Prostate gland (tissue), 2 donors: ENCODE data around the gene DLGAP1.

ENCODE experiments used
- POLR2A ChIP-seq: fragments of 450-650 bp; IDR thresholded peaks from one replicate; pipeline ENCODE4 v1.6.1; 2016; ENCODE audit warnings: antibody characterized with exemption, mild to moderate bottlenecking
- POLR2AphosphoS5 ChIP-seq: sonication (generic); formaldehyde crosslinking; IDR thresholded peaks from one replicate; pipeline ENCODE4 v1.6.1; 2017; ENCODE audit warnings: antibody characterized with exemption
- TF ChIP-seq, protein P1 (sequence below), 4 experiments: fragments of 200-600 bp in 2 of 4; fragments of 450-650 bp in 2 of 4; sonication (generic) in 2 of 4; IDR thresholded peaks; 1 replicate in 3 of 4; 2 replicates in 1 of 4; pipeline ENCODE4 v1.5.1; 2016 to 2019; ENCODE audit warnings: antibody characterized with exemption in 4 of 4, mild to moderate bottlenecking in 2 of 4, moderate library complexity in 2 of 4

DNA sequence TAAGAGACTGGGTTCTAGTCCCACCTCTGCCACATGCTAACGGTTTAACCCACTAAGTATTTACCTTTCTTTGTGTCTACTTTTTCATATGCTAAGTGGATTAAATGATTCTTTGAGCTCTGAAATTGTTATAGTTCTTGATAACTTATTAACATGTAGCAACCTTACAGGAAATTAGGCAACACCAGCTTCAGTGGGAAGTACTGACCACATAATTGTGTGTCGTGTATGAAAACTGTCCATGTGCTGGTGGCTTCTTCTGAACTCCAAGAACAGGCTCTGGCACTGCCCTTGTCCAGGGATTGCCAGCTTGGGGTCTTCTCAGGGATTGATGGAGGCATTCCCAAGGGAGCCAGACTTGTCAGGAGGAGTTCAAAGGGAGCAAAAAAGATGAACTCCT, 577.4 kb downstream of the DLGAP1 start:
- TF ChIP-seq, protein P1, sequence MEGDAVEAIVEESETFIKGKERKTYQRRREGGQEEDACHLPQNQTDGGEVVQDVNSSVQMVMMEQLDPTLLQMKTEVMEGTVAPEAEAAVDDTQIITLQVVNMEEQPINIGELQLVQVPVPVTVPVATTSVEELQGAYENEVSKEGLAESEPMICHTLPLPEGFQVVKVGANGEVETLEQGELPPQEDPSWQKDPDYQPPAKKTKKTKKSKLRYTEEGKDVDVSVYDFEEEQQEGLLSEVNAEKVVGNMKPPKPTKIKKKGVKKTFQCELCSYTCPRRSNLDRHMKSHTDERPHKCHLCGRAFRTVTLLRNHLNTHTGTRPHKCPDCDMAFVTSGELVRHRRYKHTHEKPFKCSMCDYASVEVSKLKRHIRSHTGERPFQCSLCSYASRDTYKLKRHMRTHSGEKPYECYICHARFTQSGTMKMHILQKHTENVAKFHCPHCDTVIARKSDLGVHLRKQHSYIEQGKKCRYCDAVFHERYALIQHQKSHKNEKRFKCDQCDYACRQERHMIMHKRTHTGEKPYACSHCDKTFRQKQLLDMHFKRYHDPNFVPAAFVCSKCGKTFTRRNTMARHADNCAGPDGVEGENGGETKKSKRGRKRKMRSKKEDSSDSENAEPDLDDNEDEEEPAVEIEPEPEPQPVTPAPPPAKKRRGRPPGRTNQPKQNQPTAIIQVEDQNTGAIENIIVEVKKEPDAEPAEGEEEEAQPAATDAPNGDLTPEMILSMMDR (IDR thresholded peaks at IDR 0.05), result no peak
- no peak for TF ChIP-seq POLR2AphosphoS5
- TF ChIP-seq POLR2A, result no peak
